ENCODE measurements around the gene ZFYVE28. TPM values are rescaled to one million over a fixed set of nuclear protein-coding genes. Genes with fewer than 3 reads are reported as not detected.

The ZFYVE28 gene
- total RNA-seq, 4 donors from 2014 or later: 8.9 to 19.1 (median 16.4) TPM

DNA sequence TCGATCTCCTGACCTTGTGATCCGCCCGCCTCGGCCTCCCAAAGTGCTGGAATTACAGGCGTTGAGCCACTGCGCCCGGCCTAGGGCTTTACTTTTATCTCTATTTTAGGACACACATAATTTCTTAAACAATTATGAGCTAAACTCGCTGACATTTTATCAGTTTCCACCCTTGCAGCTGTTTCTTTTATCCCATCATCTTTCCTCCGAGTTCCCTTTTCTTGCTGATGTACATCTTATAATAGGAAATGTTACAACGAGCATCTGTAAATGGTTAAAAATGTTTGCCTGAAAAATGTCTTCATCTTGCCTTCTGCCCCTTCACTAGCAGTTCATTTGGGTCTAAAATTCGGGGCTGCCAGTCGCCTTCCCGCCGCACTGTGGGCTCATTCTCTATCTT is 41.2 kb downstream of the ZFYVE28 start:
- no peaks in the 10 kb centered on the region for H3K36me3 ChIP-seq
- 92 to 94% methylated on average over 14 of the region's 14 CpGs for WGBS, 2 donors
- intact Hi-C loops (cut with DNase I): no loop called here
- H3K4me3 ChIP-seq (replicated peaks in 1 of 3): no peak overlapping the region
- H3K4me1 ChIP-seq: no peaks in the 10 kb centered on the region
- no peak overlapping the region for H3K27ac ChIP-seq
- H3K27me3 ChIP-seq: no peaks in the 10 kb centered on the region
- DNase-seq: no peak
- no peaks in the 10 kb centered on the region for H3K9me3 ChIP-seq
- TF ChIP-seq POLR2A (IDR thresholded peaks at IDR 0.05): no peak
- TF ChIP-seq, protein P1, sequence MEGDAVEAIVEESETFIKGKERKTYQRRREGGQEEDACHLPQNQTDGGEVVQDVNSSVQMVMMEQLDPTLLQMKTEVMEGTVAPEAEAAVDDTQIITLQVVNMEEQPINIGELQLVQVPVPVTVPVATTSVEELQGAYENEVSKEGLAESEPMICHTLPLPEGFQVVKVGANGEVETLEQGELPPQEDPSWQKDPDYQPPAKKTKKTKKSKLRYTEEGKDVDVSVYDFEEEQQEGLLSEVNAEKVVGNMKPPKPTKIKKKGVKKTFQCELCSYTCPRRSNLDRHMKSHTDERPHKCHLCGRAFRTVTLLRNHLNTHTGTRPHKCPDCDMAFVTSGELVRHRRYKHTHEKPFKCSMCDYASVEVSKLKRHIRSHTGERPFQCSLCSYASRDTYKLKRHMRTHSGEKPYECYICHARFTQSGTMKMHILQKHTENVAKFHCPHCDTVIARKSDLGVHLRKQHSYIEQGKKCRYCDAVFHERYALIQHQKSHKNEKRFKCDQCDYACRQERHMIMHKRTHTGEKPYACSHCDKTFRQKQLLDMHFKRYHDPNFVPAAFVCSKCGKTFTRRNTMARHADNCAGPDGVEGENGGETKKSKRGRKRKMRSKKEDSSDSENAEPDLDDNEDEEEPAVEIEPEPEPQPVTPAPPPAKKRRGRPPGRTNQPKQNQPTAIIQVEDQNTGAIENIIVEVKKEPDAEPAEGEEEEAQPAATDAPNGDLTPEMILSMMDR (IDR thresholded peaks at IDR 0.05): no peak

DNA sequence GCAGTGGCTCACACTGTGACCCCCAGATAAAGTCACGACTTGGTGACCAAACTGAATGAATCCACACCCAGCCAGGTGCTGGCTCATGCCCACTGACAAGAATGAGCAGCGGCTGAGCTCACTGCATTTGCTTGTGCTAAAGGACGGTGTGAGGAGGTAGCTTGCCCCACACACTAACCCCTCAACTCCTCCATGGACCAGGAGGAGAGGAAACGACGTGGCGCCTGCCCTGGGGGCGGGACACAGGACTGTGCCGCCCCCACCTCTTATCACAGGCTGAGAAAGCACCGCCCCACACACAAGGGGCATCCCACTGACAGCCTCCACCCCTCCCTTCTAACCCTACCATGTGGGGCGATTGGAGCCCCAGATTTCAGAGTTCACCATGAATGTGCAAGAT is 43.0 kb downstream of the ZFYVE28 start:
- TF ChIP-seq, protein P1 (IDR thresholded peaks at IDR 0.05): no peak
- TF ChIP-seq POLR2A (IDR thresholded peaks at IDR 0.05): no peak
- Histone ChIP-seq H3K9me3 (no peaks in the 10 kb centered on the region), H3K36me3 (no peaks in the 10 kb centered on the region), H3K4me1 (no peaks in the 10 kb centered on the region), H3K4me3 (replicated peaks in 1 of 3) (no peak overlapping the region), H3K27me3 (no peaks in the 10 kb centered on the region), H3K27ac (no peak overlapping the region)
- 80 to 81% methylated on average over 8 to 10 of the region's 10 CpGs for WGBS, 2 donors
- intact Hi-C loops (cut with DNase I): no loop called here
- DNase-seq: no peak

DNA sequence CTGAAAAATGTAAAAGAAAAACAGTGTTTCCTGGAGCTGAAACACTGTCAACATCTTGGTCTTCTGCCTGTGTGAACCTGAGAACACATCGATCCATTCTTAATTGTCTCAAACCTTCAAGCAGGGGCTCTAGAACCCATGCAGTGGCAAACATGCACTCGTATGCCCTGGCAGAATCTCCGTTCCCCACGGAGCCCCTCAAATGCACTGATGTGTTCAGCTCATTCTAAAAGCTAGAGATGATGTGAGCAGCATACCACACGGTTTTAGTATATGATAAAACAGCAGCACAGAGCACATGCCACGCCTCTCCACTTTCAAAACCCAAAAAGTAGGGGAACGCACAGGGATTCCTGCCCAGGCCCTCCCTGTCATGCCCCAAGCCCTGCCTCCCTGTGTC is 44.9 kb downstream of the ZFYVE28 start:
- Histone ChIP-seq H3K9me3 (no peaks in the 10 kb centered on the region), H3K4me3 (replicated peaks in 1 of 3) (no peak overlapping the region), H3K27me3 (no peaks in the 10 kb centered on the region), H3K36me3 (no peaks in the 10 kb centered on the region), H3K4me1 (no peaks in the 10 kb centered on the region), H3K27ac (no peak overlapping the region)
- DNase-seq: no peak
- 91 to 94% methylated on average over 7 of the region's 7 CpGs for WGBS, 2 donors
- TF ChIP-seq, protein P1 (IDR thresholded peaks at IDR 0.05): no peak
- no peak for TF ChIP-seq POLR2A (IDR thresholded peaks at IDR 0.05)
- intact Hi-C loops (cut with DNase I): no loop called here

DNA sequence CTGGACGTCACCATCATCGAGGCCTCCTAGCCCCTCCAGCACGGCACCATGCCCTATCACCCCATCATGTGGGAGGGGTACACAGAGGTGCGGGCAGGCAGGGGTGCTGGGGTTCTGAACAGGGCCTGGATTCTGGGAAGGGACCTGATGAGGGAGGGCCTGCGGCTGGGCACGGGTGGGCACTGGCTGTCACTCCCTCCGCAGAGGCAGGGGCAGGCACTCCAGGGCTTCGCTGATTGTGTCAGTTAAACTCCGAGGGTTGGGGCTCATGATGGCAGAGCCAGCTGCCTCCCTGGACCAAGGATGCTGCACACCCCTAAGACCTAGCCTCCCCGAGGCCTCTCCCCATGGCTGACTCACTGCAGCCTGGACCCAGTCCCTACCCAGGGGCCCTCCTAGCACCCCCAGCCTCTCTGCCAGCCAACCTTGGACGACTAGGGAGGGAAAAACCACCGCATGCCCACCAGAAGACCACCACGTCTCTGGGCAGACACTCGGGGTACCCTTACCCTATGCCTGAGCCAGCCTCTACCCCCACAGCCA is 45.9 kb downstream of the ZFYVE28 start:
- Histone ChIP-seq H3K27me3 (no peaks in the 10 kb centered on the region), H3K9me3 (no peaks in the 10 kb centered on the region), H3K4me1 (no peaks in the 10 kb centered on the region), H3K27ac (no peak overlapping the region), H3K4me3 (replicated peaks in 1 of 3) (no peak overlapping the region), H3K36me3 (no peaks in the 10 kb centered on the region)
- 90 to 96% methylated on average over 4 to 8 of the region's 14 CpGs for WGBS, 2 donors
- intact Hi-C loops (cut with DNase I): no loop called here
- DNase-seq: no peak
- TF ChIP-seq, protein P1 (IDR thresholded peaks at IDR 0.05): no peak
- no peak for TF ChIP-seq POLR2A (IDR thresholded peaks at IDR 0.05)

DNA sequence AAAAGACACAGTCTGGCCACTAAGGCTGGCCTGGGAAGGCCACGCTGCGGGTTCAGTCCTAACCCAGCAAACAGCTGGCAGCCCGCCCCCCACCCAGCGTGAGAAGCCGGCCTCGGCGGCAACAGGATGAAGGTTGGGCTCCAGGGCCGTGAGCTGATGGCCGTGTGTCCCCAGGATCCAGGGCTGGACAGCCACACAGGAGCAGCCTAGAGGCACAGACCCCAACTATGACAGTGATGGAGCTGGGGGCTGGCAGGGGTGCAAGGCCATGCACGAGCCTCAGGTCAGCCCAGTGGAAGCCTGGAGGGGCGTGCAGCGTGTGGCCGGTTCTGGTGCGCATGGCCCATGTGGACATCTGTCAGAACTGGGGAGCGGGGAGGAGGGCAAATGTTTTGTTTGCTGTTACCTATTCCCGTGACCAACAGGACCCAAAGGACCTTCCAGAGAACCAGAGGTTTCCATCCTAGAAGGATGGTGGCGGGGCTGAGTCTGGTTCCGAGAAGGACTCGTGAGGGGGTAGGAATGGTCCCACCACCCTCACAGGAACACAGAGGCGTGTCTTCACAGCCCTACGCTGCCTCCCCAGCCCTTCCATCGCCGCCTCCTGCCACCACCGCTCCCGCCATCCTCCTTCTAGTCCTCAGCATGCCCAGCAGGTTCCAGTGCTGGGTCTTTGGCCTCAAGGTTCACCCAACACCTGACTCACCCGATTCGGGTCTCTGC is 46.5 kb downstream of the ZFYVE28 start:
- DNase-seq: no peak
- no peaks in the 10 kb centered on the region for H3K4me1 ChIP-seq
- intact Hi-C loops (cut with DNase I): no loop called here
- TF ChIP-seq, protein P1 (IDR thresholded peaks at IDR 0.05): no peak
- TF ChIP-seq POLR2A (IDR thresholded peaks at IDR 0.05): no peak
- H3K36me3 ChIP-seq: no peaks in the 10 kb centered on the region
- H3K4me3 ChIP-seq (replicated peaks in 1 of 3): no peak overlapping the region
- H3K27ac ChIP-seq: no peak overlapping the region
- no peaks in the 10 kb centered on the region for H3K27me3 ChIP-seq
- H3K9me3 ChIP-seq: no peaks in the 10 kb centered on the region
- WGBS, 2 donors: 75 to 79% methylated on average over 22 to 24 of the region's 27 CpGs
